ENCODE data around the gene ATP5F1E. TPM values are rescaled to one million over a fixed set of nuclear protein-coding genes. Genes with fewer than 3 reads are reported as not detected.
A peak's percentile ranks its signal among the peaks of the same experiment; 100 is the strongest.

Gene ATP5F1E
- total and polyA plus RNA-seq, 9 of the 15 experiments (the other 6 are each of a cell fraction or from before 2014, with no cell fraction given), result 60.3 to 162 (median 113) TPM

DNA sequence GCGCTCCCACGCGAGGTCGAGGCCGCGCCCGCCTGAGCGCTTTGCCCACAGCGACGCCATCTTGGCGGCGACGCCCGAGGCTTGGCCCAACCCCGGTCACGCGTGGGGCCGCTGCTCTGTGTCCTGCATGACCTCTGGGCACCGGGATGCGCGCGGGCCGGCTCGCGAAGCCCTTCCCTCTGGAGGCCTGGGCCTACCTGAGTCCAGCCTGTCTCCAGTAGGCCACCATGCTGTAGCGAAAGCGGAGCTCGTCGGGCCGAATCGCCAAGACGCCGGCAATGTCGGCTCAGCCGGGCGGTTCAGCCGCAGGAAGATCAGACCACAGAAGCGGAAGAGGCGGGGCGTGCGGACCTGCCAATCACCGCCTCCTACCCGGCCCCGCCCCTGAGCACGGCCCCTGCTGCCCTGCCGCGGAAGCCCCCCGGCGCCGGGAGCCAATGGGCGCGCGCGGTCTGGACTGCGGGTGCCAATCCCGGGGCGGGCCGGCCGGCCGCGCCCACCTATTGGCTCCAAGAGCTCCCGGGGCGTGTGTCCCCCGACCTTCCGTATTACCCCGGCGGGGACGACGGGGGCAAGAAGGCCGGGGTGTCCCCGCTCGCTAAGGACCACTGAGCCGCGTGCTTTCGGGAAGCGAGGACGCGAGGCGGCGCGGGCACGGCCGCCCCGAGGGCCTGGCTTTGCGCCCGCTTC, at the start of gene ATP5F1E (continued):
- TF ChIP-seq, protein P1, sequence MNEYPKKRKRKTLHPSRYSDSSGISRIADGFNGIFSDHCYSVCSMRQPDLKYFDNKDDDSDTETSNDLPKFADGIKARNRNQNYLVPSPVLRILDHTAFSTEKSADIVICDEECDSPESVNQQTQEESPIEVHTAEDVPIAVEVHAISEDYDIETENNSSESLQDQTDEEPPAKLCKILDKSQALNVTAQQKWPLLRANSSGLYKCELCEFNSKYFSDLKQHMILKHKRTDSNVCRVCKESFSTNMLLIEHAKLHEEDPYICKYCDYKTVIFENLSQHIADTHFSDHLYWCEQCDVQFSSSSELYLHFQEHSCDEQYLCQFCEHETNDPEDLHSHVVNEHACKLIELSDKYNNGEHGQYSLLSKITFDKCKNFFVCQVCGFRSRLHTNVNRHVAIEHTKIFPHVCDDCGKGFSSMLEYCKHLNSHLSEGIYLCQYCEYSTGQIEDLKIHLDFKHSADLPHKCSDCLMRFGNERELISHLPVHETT (CRISPR knock-in tag; conservative IDR thresholded peaks at IDR 0.05 in 1 of 2, IDR thresholded peaks at IDR 0.05 in 1 of 2), result peak in 1 of 2 experiments; percentile 97; a peak in 2 of 4 replicates
- TF ChIP-seq ZNF41 (CRISPR knock-in tag; conservative IDR thresholded peaks at IDR 0.05) (peak; percentile 96), KLF6 (CRISPR knock-in tag; IDR thresholded peaks at IDR 0.05; ENCODE audit: borderline replicate concordance) (peak; percentile 97), CHD1 (IDR thresholded peaks at IDR 0.05; ENCODE audit: low read length) (peak; percentile 85), PCBP1 (IDR thresholded peaks at IDR 0.05; ENCODE audit: low read depth, low read length, poor library complexity, severe bottlenecking) (peak; percentile 33), PHB2 (IDR thresholded peaks at IDR 0.05; ENCODE audit: low read depth) (no peak), CBFA2T2 (conservative IDR thresholded peaks at IDR 0.05) (no peak), MCM5 (IDR thresholded peaks at IDR 0.05; ENCODE audit: low read depth) (no peak), TAF1 (IDR thresholded peaks at IDR 0.05; ENCODE audit: control insufficient read depth, extremely low read depth, insufficient read depth, low read length, severe bottlenecking) (peak; percentile 64), HDGF (IDR thresholded peaks at IDR 0.05) (no peak), STAT5A (IDR thresholded peaks at IDR 0.05; ENCODE audit: borderline replicate concordance, low read length) (no peak), ZFPM2 (CRISPR knock-in tag; IDR thresholded peaks at IDR 0.05) (0 out of 2 replicates have a peak, but pooled peaks have one; percentile 43), HLTF (IDR thresholded peaks at IDR 0.05) (no peak), RFX7 (CRISPR knock-in tag; IDR thresholded peaks at IDR 0.05) (peak; percentile 83), RBM39 (optimal IDR thresholded peaks at IDR 0.05; ENCODE audit: low read depth, low read length) (no peak), ZNF707 (CRISPR knock-in tag; conservative IDR thresholded peaks at IDR 0.05) (peak; percentile 85), TEAD2 (tag; IDR thresholded peaks at IDR 0.05) (0 out of 2 replicates have a peak, but pooled peaks have one; percentile 62), MBD2 (IDR thresholded peaks at IDR 0.05; ENCODE audit: borderline replicate concordance, low read depth) (peak; percentile 62; the same call in 1 of the 2 replicates), EP400 (IDR thresholded peaks at IDR 0.05) (peak; percentile 92)
- TF ChIP-seq, protein P2, sequence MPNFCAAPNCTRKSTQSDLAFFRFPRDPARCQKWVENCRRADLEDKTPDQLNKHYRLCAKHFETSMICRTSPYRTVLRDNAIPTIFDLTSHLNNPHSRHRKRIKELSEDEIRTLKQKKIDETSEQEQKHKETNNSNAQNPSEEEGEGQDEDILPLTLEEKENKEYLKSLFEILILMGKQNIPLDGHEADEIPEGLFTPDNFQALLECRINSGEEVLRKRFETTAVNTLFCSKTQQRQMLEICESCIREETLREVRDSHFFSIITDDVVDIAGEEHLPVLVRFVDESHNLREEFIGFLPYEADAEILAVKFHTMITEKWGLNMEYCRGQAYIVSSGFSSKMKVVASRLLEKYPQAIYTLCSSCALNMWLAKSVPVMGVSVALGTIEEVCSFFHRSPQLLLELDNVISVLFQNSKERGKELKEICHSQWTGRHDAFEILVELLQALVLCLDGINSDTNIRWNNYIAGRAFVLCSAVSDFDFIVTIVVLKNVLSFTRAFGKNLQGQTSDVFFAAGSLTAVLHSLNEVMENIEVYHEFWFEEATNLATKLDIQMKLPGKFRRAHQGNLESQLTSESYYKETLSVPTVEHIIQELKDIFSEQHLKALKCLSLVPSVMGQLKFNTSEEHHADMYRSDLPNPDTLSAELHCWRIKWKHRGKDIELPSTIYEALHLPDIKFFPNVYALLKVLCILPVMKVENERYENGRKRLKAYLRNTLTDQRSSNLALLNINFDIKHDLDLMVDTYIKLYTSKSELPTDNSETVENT (CRISPR knock-in tag; IDR thresholded peaks at IDR 0.05), result peak; percentile 42; the same call in 1 of the 2 replicates
- TF ChIP-seq, protein P3, sequence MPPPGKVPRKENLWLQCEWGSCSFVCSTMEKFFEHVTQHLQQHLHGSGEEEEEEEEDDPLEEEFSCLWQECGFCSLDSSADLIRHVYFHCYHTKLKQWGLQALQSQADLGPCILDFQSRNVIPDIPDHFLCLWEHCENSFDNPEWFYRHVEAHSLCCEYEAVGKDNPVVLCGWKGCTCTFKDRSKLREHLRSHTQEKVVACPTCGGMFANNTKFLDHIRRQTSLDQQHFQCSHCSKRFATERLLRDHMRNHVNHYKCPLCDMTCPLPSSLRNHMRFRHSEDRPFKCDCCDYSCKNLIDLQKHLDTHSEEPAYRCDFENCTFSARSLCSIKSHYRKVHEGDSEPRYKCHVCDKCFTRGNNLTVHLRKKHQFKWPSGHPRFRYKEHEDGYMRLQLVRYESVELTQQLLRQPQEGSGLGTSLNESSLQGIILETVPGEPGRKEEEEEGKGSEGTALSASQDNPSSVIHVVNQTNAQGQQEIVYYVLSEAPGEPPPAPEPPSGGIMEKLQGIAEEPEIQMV (tag; conservative IDR thresholded peaks at IDR 0.05; ENCODE audit: low read depth), result 0 out of 2 replicates have a peak, but pooled peaks have one; percentile 44
- TF ChIP-seq, protein P4, sequence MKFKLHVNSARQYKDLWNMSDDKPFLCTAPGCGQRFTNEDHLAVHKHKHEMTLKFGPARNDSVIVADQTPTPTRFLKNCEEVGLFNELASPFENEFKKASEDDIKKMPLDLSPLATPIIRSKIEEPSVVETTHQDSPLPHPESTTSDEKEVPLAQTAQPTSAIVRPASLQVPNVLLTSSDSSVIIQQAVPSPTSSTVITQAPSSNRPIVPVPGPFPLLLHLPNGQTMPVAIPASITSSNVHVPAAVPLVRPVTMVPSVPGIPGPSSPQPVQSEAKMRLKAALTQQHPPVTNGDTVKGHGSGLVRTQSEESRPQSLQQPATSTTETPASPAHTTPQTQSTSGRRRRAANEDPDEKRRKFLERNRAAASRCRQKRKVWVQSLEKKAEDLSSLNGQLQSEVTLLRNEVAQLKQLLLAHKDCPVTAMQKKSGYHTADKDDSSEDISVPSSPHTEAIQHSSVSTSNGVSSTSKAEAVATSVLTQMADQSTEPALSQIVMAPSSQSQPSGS (CRISPR knock-in tag; IDR thresholded peaks at IDR 0.05), result no peak
